Measurements from ENCODE around the gene CAMTA1. TPM values are rescaled to one million over a fixed set of nuclear protein-coding genes. Genes with fewer than 3 reads are reported as not detected.
"Not testable (repeated sequence)": the region's sequence is repeated elsewhere in the genome, so short reads cannot be mapped to it uniquely, and the experiment has no call there.

Gene CAMTA1
- total RNA-seq, 2 donors from 2014 or later: 105 to 113 TPM

DNA sequence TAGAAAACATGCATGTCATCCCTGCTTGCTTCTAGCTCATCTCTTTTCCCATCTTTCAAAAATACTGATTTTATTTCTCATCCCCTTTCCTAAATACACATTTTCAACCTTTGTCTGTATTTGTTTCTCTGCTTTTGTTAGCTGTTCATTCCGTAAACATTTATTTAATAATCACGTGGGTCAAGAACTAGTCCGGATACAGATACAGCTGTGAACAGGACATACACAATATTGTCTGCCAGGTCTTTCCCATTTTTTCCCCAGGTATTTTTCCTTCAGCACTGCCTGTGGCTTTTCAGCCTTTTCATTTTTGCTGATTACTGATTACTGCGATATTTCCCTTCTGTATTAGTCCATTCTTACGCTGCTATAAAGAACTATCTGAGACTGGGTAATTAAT is 1004.6 kb downstream of the CAMTA1 start:
- TF ChIP-seq CTCF (IDR thresholded peaks at IDR 0.05): no peak
- H3K36me3 ChIP-seq: peaks cover 30% of the 10 kb centered on the region

DNA sequence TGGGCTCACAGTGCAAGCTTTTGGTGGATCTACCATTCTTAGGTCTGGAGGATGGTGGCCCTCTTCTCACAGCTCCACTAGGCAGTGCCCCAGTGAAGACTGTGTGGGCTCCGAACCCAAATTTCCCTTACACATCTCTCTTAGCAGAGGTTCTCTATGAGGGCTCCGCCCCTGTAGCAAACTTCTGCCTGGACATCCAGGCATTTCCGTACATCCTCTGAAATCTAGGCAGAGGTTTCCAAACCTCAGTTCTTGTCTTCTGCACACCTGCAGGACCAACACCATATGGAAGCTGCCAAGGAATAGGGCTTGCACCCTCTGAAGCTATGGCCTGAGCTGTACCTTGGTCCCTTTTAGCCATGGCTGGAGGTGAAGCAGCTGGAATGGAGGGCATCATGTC is 1005.8 kb downstream of the CAMTA1 start:
- not testable (repeated sequence) for H3K27ac ChIP-seq; H3K9me3 ChIP-seq; DNase-seq (ENCODE audit: low spot score); H3K4me3 ChIP-seq; ATAC-seq (ENCODE audit: insufficient number of reproducible peaks, low FRiP score, low read depth); H3K27me3 ChIP-seq (replicated peaks; ENCODE audit: insufficient read depth)
- peaks cover 3 to 20% of the 10 kb centered on the region in 2 donors for H3K4me1 ChIP-seq (ENCODE audit: control insufficient read depth in 1 of 2, low read depth in 2 of 2)
- H3K36me3 ChIP-seq: peaks cover 39% of the 10 kb centered on the region

More for the DNA sequence above, 1004.6 kb downstream of the CAMTA1 start:
- H3K4me1 ChIP-seq (ENCODE audit: control insufficient read depth in 1 of 2, low read depth in 2 of 2): peaks cover 3 to 32% of the 10 kb centered on the region in 2 donors
- no peak overlapping the region for H3K27ac ChIP-seq
- H3K4me3 ChIP-seq: no peak overlapping the region
- no peak for DNase-seq (ENCODE audit: low spot score)
- H3K27me3 ChIP-seq (replicated peaks; ENCODE audit: insufficient read depth): no peaks in the 10 kb centered on the region
- ATAC-seq (ENCODE audit: insufficient number of reproducible peaks, low FRiP score, low read depth): no peak
- H3K9me3 ChIP-seq: no peaks in the 10 kb centered on the region

DNA sequence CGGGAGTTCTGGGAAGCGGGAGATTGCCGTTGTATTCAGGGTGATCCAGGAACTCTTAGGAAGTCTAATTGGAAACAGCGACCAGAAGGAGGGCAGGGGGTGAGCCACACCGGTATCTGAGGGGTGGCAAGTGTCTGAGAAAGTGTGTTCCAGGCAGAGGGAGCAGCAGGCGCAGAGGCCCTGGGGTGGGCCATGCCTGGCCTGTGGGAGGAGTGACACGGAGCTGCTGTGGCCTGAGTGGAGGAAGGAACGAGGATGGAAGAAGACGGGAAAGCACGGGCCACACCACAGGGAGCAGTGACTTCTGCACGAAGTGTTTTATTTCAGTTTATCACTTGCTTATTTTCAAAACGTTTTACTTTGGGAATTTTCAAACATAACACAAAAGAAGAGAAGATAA is 1010.2 kb downstream of the CAMTA1 start:
- H3K9me3 ChIP-seq: no peaks in the 10 kb centered on the region
- peaks cover 40% of the 10 kb centered on the region for H3K36me3 ChIP-seq
- no peak overlapping the region for H3K27ac ChIP-seq
- TF ChIP-seq CTCF (IDR thresholded peaks at IDR 0.05): no peak
- no peak for ATAC-seq (ENCODE audit: insufficient number of reproducible peaks, low FRiP score, low read depth)
- H3K27me3 ChIP-seq (replicated peaks; ENCODE audit: insufficient read depth): no peaks in the 10 kb centered on the region
- H3K4me3 ChIP-seq: no peak overlapping the region
- no peaks in the 10 kb centered on the region for H3K4me1 ChIP-seq (ENCODE audit: control insufficient read depth in 1 of 2, low read depth in 2 of 2)
- DNase-seq (ENCODE audit: low spot score): no peak

DNA sequence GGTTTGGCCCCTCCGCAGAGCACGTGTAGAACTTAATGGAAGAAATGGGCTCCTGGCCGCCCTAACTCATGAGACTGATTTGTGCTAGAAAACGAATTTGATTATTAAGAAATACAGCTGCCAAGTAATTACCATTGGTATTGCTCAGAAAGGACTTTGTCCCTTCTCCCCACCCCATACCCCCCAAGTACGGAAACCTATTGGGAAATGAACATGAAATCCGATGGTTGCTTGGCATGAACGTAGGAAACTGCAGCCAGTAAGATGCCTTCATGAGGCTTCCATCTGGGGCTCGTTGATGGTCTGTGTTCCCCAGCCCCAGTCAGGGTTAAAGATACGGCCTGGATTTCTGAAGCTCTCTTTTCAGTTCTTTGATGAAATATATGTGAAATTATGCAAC is 1020.2 kb downstream of the CAMTA1 start:
- Histone ChIP-seq H3K27me3 (replicated peaks; ENCODE audit: insufficient read depth) (no peaks in the 10 kb centered on the region), H3K36me3 (peaks cover 41% of the 10 kb centered on the region)
- TF ChIP-seq CTCF (IDR thresholded peaks at IDR 0.05): no peak

DNA sequence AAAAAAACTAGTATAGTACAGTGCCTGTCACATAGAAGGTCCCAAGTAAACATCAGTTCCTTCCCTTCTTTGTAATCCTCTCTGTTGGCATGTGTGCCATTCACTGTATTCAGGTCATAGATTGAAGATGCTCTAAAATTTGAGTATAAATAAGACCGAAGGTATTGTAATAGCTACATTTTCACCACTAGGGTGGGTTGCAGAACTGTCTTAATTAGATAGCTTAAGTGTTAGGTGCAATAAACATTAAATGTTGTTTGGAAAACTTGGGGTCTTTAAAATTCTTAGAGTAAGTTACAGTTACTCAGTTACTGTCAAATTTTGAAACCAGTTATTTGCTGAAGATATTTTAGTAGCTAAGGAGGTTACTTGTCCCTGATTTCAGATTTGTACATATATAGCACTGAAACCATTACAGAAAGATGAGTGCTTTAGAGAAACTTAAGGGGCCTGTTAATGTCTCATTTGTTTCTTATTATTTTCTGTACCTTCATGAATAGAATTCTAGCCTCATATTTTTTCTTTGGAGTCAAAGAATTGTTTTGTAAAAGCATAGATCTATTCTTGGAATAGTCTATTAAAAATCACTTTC is 1023.1 kb downstream of the CAMTA1 start:
- Histone ChIP-seq H3K36me3 (peaks cover 51% of the 10 kb centered on the region), H3K4me1 (ENCODE audit: control insufficient read depth in 1 of 2, low read depth in 2 of 2) (no peaks in the 10 kb centered on the region), H3K27me3 (replicated peaks; ENCODE audit: insufficient read depth) (no peaks in the 10 kb centered on the region), H3K9me3 (peaks cover 3% of the 10 kb centered on the region), H3K4me3 (no peak overlapping the region), H3K27ac (no peak overlapping the region)
- TF ChIP-seq CTCF (IDR thresholded peaks at IDR 0.05): peak; percentile 53
- ATAC-seq (ENCODE audit: insufficient number of reproducible peaks, low FRiP score, low read depth) (no peak), DNase-seq (ENCODE audit: low spot score) (no peak)

More for the DNA sequence above, 1020.2 kb downstream of the CAMTA1 start:
- DNase-seq (ENCODE audit: low spot score) (no peak), ATAC-seq (ENCODE audit: insufficient number of reproducible peaks, low FRiP score, low read depth) (no peak)
- H3K27ac ChIP-seq: no peak overlapping the region
- no peaks in the 10 kb centered on the region for H3K9me3 ChIP-seq
- H3K4me1 ChIP-seq (ENCODE audit: control insufficient read depth in 1 of 2, low read depth in 2 of 2): no peaks in the 10 kb centered on the region
- no peak overlapping the region for H3K4me3 ChIP-seq

DNA sequence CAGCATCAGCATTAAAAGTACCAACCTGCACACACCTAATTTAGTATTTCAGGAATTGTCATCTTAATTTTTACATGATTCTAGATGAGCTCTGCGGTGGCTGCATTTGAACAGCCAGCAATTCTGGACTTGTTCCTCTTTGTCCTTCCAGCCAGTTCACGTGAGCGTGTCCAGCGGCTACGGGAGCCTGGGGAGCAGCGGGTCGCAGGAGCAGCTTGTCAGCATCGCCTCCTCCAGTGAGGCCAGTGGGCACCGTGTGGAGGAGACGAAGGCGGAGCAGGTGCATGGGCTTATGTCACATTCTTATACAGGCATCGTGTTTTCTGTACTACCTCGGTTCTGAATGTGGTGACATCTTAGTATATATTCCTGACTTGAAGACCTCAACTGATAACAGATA is 1024.5 kb downstream of the CAMTA1 start:
- Histone ChIP-seq H3K4me3 (no peak overlapping the region), H3K36me3 (peaks cover 49% of the 10 kb centered on the region), H3K4me1 (ENCODE audit: control insufficient read depth in 1 of 2, low read depth in 2 of 2) (no peaks in the 10 kb centered on the region), H3K9me3 (peaks cover 8% of the 10 kb centered on the region), H3K27me3 (replicated peaks; ENCODE audit: insufficient read depth) (no peaks in the 10 kb centered on the region), H3K27ac (no peak overlapping the region)
- TF ChIP-seq CTCF (IDR thresholded peaks at IDR 0.05): no peak
- no peak for ATAC-seq (ENCODE audit: insufficient number of reproducible peaks, low FRiP score, low read depth)
- DNase-seq (ENCODE audit: low spot score): no peak
